Ishikawa (cell line): ENCODE results near the gene PIGV.

ENCODE experiments used
- CEBPB ChIP-seq: IDR thresholded peaks from 2 replicates; pipeline ENCODE4 v1.6.1; 2012
- CREB1 ChIP-seq: IDR thresholded peaks from 2 replicates; pipeline ENCODE4 v1.6.1; 2012; ENCODE audit warnings: low read depth
- EP300 ChIP-seq: IDR thresholded peaks from 2 replicates; pipeline ENCODE4 v1.6.1; 2012; ENCODE audit warnings: borderline replicate concordance
- FOXM1 ChIP-seq: IDR thresholded peaks from 2 replicates; pipeline ENCODE4 v1.6.1; 2012; ENCODE audit warnings: low read depth, borderline replicate concordance
- NFIC ChIP-seq: IDR thresholded peaks from 2 replicates; pipeline ENCODE4 v1.6.1; 2012
- RAD21 ChIP-seq: IDR thresholded peaks from 2 replicates; pipeline ENCODE4 v1.6.1; 2012; ENCODE audit warnings: low read depth
- TAF1 ChIP-seq: IDR thresholded peaks from 2 replicates; pipeline ENCODE4 v1.6.1; 2012; ENCODE audit warnings: low read depth, mild to moderate bottlenecking
- TEAD4 ChIP-seq: IDR thresholded peaks from 2 replicates; pipeline ENCODE4 v1.6.1; 2012
- YY1 ChIP-seq: IDR thresholded peaks from 2 replicates; pipeline ENCODE4 v1.6.1; 2012; ENCODE audit warnings: low read depth
- ZBTB7A ChIP-seq: IDR thresholded peaks from 2 replicates; pipeline ENCODE4 v1.6.1; 2012; ENCODE audit warnings: low read depth
- TF ChIP-seq, protein P1 (sequence below): IDR thresholded peaks from 2 replicates; pipeline ENCODE4 v1.6.1; 2012
- TF ChIP-seq, protein P2 (sequence below): IDR thresholded peaks from 2 replicates; pipeline ENCODE4 v1.6.1; 2012; ENCODE audit warnings: low read depth, mild to moderate bottlenecking
- TF ChIP-seq, protein P3 (sequence below): IDR thresholded peaks from 2 replicates; pipeline ENCODE4 v1.6.1; 2012

The PIGV gene

DNA sequence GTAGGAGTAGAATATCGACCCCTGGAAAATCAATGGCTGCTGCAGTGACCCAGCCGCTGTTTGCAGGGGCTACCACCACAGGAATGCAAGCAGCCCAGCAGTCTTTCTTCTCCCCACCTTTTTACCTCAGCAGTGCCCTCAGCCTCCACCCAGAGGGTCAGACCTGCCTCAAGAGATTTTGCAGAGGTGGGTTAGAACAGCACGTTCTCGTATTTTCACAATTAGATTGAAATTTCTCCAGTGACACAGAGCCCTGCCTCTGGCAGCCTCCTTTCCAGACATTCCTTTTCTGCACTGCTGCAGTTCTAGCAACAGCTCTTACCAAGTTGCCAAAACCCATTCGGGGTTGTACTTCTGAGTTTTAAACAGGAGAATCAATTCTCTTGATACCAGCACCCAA, 38.3 kb upstream of the PIGV start:
- no peak for TF ChIP-seq FOXM1
- no peak for TF ChIP-seq ZBTB7A
- TF ChIP-seq, protein P1, sequence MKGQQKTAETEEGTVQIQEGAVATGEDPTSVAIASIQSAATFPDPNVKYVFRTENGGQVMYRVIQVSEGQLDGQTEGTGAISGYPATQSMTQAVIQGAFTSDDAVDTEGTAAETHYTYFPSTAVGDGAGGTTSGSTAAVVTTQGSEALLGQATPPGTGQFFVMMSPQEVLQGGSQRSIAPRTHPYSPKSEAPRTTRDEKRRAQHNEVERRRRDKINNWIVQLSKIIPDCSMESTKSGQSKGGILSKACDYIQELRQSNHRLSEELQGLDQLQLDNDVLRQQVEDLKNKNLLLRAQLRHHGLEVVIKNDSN = no peak
- TF ChIP-seq YY1 = no peak
- TF ChIP-seq EP300 = no peak
- no peak for TF ChIP-seq RAD21
- TF ChIP-seq CEBPB = no peak
- no peak for TF ChIP-seq CREB1

DNA sequence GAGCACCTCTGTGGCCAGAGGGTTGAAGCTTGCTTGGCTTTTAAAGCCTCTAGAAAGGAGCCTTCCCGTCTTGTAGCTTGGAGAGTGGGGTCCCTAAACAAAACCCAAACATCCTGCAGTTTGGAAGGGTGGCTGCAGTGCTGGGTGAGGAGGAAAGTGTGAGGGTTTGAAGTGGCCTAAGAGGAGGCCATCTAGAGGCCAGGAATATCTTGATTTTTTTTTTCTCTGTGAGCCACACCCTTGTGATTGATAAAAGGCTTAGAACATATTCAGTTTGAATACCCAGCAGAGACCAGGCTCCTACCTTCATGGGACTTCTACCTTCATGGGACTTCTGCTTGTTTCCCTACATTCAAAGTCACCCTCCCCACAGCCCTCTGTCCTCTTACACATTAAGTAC, 37.3 kb upstream of the PIGV start:
- TF ChIP-seq, protein P2, sequence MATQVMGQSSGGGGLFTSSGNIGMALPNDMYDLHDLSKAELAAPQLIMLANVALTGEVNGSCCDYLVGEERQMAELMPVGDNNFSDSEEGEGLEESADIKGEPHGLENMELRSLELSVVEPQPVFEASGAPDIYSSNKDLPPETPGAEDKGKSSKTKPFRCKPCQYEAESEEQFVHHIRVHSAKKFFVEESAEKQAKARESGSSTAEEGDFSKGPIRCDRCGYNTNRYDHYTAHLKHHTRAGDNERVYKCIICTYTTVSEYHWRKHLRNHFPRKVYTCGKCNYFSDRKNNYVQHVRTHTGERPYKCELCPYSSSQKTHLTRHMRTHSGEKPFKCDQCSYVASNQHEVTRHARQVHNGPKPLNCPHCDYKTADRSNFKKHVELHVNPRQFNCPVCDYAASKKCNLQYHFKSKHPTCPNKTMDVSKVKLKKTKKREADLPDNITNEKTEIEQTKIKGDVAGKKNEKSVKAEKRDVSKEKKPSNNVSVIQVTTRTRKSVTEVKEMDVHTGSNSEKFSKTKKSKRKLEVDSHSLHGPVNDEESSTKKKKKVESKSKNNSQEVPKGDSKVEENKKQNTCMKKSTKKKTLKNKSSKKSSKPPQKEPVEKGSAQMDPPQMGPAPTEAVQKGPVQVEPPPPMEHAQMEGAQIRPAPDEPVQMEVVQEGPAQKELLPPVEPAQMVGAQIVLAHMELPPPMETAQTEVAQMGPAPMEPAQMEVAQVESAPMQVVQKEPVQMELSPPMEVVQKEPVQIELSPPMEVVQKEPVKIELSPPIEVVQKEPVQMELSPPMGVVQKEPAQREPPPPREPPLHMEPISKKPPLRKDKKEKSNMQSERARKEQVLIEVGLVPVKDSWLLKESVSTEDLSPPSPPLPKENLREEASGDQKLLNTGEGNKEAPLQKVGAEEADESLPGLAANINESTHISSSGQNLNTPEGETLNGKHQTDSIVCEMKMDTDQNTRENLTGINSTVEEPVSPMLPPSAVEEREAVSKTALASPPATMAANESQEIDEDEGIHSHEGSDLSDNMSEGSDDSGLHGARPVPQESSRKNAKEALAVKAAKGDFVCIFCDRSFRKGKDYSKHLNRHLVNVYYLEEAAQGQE = no peak
- TF ChIP-seq ZBTB7A = no peak
- TF ChIP-seq TEAD4 = no peak
- no peak for TF ChIP-seq YY1
- TF ChIP-seq EP300 = no peak
- no peak for TF ChIP-seq FOXM1
- TF ChIP-seq RAD21 = no peak
- no peak for TF ChIP-seq TAF1
- TF ChIP-seq, protein P3, sequence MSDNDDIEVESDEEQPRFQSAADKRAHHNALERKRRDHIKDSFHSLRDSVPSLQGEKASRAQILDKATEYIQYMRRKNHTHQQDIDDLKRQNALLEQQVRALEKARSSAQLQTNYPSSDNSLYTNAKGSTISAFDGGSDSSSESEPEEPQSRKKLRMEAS = no peak
- no peak for TF ChIP-seq NFIC

DNA sequence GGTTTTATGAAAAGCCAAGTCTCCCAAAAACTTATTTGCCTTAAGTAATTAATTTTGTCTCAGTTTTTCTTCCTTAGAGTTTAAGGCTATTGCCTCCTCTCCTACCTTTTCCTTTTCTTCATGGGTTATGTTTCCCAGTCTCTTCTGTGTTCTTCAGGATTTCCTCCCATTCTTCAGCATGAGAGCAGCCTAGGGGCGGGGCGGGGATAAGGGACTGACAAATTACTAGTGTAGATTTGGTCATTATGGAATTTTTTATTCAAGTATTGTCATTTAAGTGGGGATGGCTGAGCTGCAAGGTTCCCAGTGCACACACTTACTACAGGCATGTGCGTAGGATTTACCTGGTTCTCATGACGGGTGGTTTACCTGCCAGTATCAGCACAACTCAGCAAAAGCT, 35.2 kb upstream of the PIGV start:
- TF ChIP-seq TEAD4 (no peak), FOXM1 (no peak), TAF1 (no peak), CREB1 (no peak)
- TF ChIP-seq, protein P2 = no peak

DNA sequence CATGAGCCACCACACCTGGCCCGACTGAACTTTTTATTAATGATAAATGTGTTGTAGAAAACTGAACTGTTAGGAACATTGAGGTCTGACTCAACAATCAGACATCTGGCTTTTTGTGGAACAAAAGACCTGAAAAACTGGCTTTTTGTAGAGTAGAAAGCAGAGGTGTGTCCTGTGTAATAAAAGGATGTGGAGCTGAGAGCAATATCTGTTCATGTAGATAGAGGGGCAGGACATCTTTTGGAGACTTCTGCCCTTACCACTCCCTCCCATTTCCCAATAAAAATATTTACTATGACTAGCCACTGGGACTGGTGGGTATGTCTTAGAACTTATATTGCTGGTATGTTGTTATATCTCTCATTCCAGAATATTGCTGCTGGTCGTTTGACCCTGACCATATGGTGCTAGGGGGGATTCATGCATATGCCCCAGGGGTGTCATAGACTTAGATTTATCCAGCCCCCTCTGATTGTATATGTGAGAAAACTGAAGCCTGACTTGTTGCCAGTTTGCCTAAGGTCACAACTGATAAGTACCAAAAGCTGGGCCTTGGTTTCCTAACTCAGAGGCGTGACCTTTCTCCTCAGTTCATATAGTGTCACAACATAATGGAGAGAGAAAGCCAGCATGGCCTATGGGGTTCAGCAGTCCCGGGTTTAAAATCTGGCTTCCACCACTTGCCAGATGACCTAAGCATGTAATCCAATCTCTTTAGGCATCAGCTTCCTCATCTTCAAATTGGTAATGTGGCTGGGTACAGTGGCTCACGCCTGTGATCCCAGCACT, 33.5 kb upstream of the PIGV start:
- TF ChIP-seq, protein P2 = no peak
- TF ChIP-seq TEAD4 = peak; percentile 27; the same call in 1 of the 2 replicates

DNA sequence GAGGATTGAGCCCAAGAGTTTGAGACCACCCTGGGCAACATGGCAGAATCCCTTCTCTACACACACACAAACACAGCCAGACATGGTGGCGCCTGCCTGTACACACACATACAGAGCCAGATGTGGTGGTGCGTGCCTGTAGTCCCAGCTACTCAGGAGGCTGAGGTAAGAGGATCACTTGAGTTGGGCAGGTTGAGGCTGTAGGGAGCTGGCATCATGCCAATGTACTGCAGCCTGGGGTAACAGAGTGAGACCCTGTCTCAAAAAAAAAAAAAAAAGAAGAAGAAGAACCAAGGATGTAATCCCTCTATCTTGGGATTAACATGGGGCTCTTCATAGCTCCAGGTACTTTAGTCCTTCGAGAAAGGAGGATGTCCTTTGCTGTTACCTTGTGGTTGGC, 29.4 kb upstream of the PIGV start:
- TF ChIP-seq ZBTB7A (no peak), NFIC (0 out of 2 replicates have a peak, but pooled peaks have one; percentile 19), YY1 (no peak)
- TF ChIP-seq, protein P2 = no peak
